Endothelial cell of umbilical vein (primary cell): ENCODE data around the gene UBE2E2.

ENCODE experiments used
- EZH2 ChIP-seq: IDR thresholded peaks from 2 replicates; pipeline ENCODE4 v1.6.1; 2012; ENCODE audit warnings: borderline replicate concordance, low read depth, mild to moderate bottlenecking, moderate library complexity, low read length, inconsistent platforms; ENCODE audit not compliant: severe bottlenecking
- MYC ChIP-seq: IDR thresholded peaks from one replicate; pipeline ENCODE4 v1.6.1; 2011; ENCODE audit warnings: mild to moderate bottlenecking, low read depth, low read length
- POLR2A ChIP-seq: IDR thresholded peaks from 2 replicates; pipeline ENCODE4 v1.6.1; 2012; ENCODE audit warnings: low read depth, mild to moderate bottlenecking, control low read depth, low read length
- POLR2AphosphoS5 ChIP-seq: IDR thresholded peaks from 2 replicates; pipeline ENCODE4 v1.6.1; 2012; ENCODE audit warnings: low read depth, mild to moderate bottlenecking, control low read depth, low read length, moderate library complexity; ENCODE audit not compliant: insufficient read depth
- TF ChIP-seq, protein P1 (sequence below), 2 donors: IDR thresholded peaks; 1 replicate in 1 of 2; 2 replicates in 1 of 2; pipeline ENCODE4 v1.5.1; 2011; ENCODE audit warnings: low read length in 2 of 2, mild to moderate bottlenecking in 2 of 2, moderate library complexity in 2 of 2, control low read depth in 1 of 2, inconsistent platforms in 1 of 2, low read depth in 1 of 2; ENCODE audit not compliant: insufficient read depth in 1 of 2; ENCODE audit errors: extremely low read depth in 1 of 2
- TF ChIP-seq, protein P2 (sequence below): IDR thresholded peaks from 2 replicates; pipeline ENCODE4 v1.6.1; 2011; ENCODE audit not compliant: insufficient read depth, insufficient read length

DNA sequence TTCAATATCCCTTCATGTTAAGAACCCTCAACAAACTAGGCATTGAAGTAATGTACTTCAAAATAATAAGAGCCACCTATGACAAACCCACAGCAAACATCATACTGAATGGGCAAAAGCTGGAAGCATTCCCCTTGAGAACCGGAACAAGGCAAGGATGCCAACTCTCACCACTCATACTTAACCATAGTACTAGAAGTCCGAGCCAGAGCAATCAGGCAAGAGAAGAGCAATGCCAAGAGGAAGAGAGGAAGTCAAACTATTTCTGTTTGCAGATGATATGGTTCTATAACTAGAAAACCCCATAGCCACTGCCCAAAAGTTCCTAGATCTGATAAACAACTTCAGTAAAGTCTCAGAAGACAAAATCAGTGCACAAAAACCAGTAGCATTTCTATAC is 161.9 kb downstream of the UBE2E2 start:
- TF ChIP-seq POLR2A (no peak), EZH2 (no peak), POLR2AphosphoS5 (no peak), MYC (no peak)
- TF ChIP-seq, protein P1, sequence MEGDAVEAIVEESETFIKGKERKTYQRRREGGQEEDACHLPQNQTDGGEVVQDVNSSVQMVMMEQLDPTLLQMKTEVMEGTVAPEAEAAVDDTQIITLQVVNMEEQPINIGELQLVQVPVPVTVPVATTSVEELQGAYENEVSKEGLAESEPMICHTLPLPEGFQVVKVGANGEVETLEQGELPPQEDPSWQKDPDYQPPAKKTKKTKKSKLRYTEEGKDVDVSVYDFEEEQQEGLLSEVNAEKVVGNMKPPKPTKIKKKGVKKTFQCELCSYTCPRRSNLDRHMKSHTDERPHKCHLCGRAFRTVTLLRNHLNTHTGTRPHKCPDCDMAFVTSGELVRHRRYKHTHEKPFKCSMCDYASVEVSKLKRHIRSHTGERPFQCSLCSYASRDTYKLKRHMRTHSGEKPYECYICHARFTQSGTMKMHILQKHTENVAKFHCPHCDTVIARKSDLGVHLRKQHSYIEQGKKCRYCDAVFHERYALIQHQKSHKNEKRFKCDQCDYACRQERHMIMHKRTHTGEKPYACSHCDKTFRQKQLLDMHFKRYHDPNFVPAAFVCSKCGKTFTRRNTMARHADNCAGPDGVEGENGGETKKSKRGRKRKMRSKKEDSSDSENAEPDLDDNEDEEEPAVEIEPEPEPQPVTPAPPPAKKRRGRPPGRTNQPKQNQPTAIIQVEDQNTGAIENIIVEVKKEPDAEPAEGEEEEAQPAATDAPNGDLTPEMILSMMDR (IDR thresholded peaks at IDR 0.05; ENCODE audit: extremely low read depth in 1 of 2, insufficient read depth in 1 of 2, low read depth in 1 of 2, low read length in 2 of 2) = no peak
- TF ChIP-seq, protein P2, sequence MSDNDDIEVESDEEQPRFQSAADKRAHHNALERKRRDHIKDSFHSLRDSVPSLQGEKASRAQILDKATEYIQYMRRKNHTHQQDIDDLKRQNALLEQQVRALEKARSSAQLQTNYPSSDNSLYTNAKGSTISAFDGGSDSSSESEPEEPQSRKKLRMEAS = no peak
